HG03039 (cell line): ENCODE data around the gene MSH5.

Experiments used
- ATAC-seq: cut with Tn5 transposase; IDR thresholded peaks from one replicate; pipeline ENCODE4 v1.9.1; 2021; ENCODE audit warnings: mild to moderate bottlenecking, moderate library complexity; ENCODE audit not compliant: unreplicated experiment

Gene MSH5

DNA sequence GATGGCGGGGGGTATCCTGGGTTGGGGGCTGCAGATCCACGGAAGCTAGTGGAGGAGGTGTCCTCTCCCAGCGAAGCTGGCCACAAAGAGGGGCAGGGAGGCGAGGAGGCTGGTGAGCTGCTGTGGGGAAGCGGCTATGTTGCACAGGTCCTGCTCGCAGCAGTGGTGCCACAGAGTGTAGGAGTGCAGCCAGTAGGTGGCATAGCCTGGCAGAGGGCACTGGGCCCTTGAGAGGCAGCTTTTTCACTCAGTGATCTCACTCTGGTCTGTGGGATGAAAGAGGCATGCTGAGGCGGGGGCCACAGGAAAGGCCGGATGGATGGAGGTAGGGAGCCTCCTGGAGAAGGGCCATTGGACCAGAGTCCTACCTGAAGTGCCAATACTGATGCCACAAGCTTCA is 27.5 kb upstream of the MSH5 start:
- no peak for ATAC-seq

DNA sequence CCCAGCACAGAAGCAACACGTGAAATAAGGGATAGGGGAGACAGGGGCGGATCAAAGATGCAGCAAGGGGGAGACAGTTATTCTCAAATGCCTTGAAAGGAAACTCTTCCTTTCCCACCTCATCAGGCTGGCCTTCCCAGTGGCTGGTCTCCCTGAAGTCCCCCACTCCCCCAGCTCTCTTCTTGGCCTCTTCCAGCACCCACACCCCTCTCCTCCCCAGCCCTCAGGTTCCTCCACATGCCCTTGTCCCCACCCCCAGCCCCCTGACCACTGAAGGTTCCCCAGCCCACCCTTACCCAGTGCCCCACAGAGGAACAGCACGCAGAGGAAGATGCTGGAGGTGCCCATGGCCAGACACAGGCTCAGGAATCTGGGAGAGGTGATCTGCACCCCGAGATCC is 26.3 kb upstream of the MSH5 start:
- ATAC-seq = no peak

GRCh38 chr6:31713991-31714684 is 25.7 kb upstream of the MSH5 start:
- ATAC-seq = no peak

- ATAC-seq = no peak
Measured at GRCh38 chr6:31715022-31715958, 24.5 kb upstream of the MSH5 start, which contains the start of gene LY6G6D. LY6G6D (plus strand) TSS chr6:31715348; CDS start chr6:31715356, 8 bp downstream.

GRCh38 chr6:31717499-31718222 is 22.1 kb upstream of the MSH5 start:
- ATAC-seq = no peak

- ATAC-seq = no peak
Measured at GRCh38 chr6:31718265-31718664, 21.5 kb upstream of the MSH5 start.

DNA sequence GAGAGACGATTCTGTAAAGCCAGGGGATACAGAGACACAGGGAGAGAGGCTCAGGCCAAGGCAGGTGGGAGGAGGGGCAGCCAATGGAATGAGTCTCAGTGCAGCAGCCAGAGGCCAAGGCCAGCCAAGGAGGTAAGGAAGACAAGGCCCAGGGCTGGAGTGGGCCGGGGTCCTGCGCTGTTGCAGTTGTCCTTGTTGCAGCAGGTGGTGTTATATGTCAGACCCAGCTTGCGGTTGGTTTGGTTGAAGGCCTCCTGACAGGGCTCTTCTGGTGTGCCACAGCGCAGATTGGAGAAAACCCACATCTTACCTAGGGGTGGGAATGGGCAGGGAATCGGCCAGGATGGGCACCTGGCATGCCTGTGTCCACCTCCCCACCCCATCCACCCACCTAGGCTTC is 20.8 kb upstream of the MSH5 start:
- no peak for ATAC-seq

GRCh38 chr6:31720196-31720770 is 19.5 kb upstream of the MSH5 start:
- ATAC-seq = no peak

DNA sequence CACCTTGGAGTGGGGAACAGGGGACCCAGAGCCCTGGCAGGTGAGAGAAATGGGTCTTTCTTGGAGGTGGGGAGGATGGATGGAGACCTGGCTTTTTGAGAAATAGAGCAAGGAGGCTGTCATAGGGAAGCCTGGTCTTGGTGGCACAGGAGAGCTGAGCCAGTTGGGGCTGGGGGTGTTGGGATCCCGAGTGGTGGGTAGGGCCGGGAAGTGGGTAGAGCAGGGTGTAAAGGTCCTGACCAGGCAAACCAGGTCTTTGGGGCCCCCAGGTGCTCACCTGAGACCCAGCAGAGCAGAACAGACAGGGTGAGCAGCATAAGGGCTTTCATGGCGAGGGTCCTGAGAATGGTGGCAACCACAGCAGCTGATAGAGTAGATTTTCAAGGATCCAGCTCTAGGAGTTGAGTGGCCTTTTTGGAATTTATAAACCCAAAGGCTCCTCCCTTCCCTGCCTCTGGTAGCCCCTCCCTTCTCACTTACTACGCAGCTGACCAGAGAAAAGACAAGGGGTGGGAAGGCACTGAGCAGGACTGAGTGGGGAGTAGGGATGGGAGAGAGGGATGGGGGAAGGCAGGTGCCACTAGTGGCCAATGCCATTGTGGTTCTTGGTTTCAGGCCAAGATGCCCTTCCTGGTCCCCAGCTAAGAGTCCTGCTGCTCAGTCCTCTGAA is 18.3 kb upstream of the MSH5 start, which contains the start of gene LY6G6C:
TSS of gene LY6G6C (minus strand) at position 396 of the 670 bp plus-strand sequence. CDS start at position 329, 67 bp downstream.
- ATAC-seq = no peak

DNA sequence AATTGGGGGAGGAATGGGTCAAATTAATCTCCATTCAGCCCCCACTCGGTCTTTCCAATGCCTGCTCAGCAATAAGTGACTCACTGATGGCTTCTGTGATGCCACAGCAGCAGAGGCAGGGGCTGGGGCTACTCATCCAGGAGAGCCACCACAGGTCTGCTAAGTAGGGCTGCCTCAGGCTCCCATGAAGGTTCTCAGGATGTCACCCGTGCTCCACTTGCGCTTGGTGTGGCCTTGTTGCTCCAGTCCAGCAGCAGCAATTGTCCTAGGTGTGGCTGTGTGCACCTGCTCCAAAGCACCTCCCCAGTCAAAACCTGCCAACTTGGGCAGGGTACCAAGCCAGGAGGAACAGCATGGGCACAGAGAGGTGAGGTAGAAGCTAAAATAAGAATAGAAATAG is 17.6 kb upstream of the MSH5 start:
- ATAC-seq = no peak

DNA sequence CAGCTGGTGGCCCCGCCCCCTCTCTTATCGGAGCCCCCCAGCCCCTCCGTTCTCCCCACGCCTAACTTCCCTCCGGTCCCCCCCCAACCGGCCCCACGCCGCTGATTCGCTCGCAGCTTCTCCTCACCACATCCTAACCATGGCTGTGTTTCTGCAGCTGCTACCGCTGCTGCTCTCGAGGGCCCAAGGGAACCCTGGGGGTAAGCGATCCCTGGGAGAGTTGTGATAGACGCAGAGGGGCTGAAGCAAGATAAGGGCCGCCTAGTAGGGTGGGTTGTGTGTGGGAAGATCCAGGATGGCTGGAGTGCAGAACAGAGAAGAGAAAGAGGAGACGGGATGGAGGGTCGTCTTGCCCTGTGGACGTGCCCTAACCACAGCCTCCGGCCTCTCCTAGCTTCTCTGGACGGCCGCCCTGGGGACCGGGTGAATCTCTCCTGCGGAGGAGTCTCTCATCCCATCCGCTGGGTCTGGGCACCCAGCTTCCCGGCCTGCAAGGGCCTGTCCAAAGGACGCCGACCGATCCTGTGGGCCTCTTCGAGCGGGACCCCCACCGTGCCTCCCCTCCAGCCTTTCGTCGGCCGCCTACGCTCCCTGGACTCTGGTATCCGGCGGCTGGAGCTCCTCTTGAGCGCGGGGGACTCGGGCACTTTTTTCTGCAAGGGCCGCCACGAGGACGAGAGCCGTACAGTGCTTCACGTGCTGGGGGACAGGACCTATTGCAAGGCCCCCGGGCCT is 16.4 kb upstream of the MSH5 start, which contains the start of gene MPIG6B:
TSS of gene MPIG6B (plus strand) at position 129 of the 735 bp plus-strand sequence. CDS start at position 140, 11 bp downstream.
- ATAC-seq = no peak

DNA sequence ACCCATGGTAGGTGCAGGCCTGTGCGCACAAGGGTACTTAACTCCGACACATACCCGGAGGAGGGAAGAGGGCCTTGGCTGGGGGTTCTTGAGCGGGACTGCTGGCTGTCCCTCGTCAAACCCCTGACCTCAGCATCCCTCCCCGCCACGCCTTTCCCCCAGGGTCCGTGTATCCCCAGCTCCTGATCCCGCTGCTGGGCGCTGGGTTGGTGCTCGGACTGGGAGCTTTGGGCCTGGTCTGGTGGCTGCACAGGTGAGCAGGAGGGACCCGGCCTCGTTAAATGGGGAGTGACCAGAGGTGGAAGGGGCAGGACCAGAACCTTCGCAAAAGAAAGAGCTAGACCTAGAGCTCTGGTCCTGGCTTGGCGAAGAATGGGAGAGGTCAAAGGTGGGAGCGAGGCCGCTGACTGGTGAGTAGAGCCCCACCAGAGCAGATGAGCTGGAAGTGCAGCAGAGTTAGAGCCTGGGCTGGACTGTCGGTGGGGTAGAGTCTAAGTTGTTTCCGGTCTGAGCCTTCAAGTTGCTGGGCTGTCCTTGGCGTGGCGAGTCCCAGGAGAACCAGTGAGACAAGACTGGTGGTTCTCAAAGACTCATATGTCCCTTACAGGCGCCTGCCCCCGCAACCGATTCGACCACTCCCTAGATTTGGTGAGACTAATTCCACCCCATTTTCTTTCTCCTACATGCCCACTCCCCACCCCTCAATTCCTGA is 15.7 kb upstream of the MSH5 start:
- ATAC-seq = no peak

DNA sequence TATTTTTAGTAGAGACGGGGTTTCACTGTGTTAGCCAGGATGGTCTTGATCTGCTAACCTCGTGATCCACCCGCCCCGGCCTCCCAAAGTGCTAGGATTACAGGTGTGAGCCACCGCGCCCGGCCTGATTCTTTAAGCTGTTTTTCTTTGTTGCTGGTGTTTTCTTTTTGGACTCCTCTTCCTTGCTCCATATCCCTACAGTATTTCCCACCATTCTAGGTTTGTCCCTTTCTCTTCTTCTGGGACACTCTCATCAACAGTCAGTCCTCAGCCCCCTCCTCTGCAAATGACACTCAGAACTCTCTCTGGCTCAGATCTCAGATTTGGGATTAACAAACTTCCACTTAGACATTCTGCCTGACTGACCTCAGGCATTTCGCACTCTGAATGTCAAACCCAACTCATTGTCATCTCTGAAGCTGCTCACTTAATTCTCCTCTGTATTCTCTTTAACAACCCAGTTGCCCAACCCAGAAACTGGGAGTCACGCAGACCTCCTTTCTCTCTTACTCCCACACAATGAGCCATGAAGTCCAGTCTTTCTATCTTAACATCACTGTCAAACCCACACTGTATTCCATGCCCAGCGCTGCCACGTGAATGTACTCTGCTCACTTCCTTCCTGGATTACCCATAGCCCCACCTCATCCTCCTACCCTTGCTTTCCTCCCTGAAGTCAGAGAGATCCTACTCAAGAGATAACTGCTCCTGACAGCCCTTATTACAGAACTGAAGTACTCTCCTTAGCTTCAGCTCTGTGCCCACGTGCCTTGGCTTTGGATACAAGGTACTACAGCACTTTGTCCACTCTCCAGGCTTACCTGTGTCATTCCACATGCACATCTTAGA is 14.1 kb upstream of the MSH5 start:
- no peak for ATAC-seq

DNA sequence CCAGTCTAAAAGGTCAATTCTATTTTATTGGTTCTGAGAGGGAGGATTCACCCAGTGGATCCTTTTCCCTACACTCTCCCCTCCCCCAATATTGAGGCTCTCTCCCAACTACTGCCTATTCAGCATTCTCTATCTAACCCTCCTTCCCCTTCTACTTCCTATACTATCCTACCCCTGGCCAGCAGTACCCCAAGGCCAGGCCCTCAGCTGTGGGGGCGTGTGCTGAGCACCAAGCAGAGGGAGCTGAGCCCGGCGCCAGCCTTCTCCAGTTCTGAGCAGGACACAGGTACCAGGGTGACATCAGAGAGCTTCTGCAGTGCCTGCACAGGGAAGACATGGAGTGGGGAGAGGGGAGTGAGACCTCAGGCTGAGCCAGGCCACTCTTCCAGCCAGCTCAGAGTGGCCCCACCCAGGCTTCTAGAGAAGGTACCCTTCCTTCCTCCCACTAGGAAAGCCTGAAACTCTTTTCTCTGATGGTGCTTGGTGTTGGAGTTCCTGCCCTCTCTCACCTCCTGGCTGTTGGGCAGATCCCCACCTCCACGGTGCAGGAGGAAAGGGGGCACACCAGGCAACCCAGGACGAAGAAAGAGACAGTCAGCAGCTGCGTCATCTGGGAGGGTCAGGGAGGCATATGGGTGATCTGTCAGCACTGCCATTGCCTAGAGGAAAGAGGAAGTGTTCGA is 12.6 kb upstream of the MSH5 start:
- ATAC-seq = no peak

- ATAC-seq = no peak
Measured at GRCh38 chr6:31727717-31728671, 11.8 kb upstream of the MSH5 start.

GRCh38 chr6:31728767-31729514 is 10.9 kb upstream of the MSH5 start, which contains the start of gene DDAH2:
DDAH2 (minus strand) TSS chr6:31729299; CDS start chr6:31729161, 138 bp downstream.
- ATAC-seq = no peak
